Measurements from ENCODE around the gene CAVIN1. TPM values are rescaled to one million over a fixed set of nuclear protein-coding genes. Genes with fewer than 3 reads are reported as not detected.

The CAVIN1 gene
- total and polyA plus RNA-seq, 10 donors = 25.3 to 224 (median 131) TPM

DNA sequence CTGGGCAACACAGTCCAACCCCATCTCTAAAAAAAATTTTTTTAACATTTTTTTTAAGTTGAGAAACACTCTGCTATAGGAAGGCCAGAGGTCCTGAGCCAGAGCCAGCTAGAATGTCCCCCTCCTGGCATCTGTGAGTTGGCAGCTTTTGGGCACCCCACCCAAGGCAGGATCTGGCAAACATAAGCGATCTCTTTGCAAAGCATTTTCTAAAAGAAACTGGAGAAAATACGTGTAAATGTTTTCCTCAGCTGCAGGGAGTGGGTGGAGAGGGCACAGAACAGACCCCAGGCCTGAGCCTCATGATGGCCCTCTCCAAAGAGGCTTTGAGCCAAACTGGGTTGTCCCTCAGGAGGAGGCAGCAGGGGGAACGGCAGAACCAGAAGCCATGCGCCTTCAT, 11.7 kb downstream of the CAVIN1 start:
- 54 to 60% (median 57%) methylated on average over 4 of the region's 4 CpGs for WGBS, 5 donors
- intact Hi-C loops (cut with DNase I; ENCODE audit: low total_unique reads) = no loop called here
- H3K4me3 ChIP-seq = no peak overlapping the region
- peaks cover 39 to 99% (median 78%) of the 10 kb centered on the region in 6 donors for H3K4me1 ChIP-seq
- no peaks in the 10 kb centered on the region for H3K36me3 ChIP-seq
- H3K9me3 ChIP-seq = no peaks in the 10 kb centered on the region
- no peaks in the 10 kb centered on the region for H3K27me3 ChIP-seq (replicated peaks in 1 of 7)
- TF ChIP-seq, protein P1, sequence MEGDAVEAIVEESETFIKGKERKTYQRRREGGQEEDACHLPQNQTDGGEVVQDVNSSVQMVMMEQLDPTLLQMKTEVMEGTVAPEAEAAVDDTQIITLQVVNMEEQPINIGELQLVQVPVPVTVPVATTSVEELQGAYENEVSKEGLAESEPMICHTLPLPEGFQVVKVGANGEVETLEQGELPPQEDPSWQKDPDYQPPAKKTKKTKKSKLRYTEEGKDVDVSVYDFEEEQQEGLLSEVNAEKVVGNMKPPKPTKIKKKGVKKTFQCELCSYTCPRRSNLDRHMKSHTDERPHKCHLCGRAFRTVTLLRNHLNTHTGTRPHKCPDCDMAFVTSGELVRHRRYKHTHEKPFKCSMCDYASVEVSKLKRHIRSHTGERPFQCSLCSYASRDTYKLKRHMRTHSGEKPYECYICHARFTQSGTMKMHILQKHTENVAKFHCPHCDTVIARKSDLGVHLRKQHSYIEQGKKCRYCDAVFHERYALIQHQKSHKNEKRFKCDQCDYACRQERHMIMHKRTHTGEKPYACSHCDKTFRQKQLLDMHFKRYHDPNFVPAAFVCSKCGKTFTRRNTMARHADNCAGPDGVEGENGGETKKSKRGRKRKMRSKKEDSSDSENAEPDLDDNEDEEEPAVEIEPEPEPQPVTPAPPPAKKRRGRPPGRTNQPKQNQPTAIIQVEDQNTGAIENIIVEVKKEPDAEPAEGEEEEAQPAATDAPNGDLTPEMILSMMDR (IDR thresholded peaks at IDR 0.05 in 8 of 11, conservative IDR thresholded peaks at IDR 0.05 in 3 of 11) = no peak
- TF ChIP-seq POLR2A (IDR thresholded peaks at IDR 0.05) = no peak
- TF ChIP-seq POLR2AphosphoS5 (IDR thresholded peaks at IDR 0.05) = peak in 1 of 3 donors; percentile 15
- no peak for DNase-seq
- peak overlapping the region; percentile 13 to 87 (median 76) for H3K27ac ChIP-seq

DNA sequence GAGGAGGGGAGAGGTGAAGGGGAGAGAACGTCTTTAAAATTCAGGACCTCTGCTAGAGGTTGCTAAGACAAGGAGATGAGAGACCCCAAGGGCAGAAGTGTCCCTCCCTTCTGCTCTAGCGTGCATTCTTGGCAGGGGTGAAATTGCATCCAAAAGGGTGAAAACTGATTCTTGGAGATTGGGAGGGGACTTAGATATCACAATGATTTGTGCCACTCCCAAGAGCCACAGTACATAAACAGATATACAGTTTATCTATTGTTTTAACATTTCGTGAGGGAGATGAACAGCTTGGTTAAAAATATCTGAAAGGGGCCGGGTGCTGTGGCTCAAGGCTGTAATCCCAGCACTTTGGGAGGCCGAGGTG, 12.8 kb downstream of the CAVIN1 start:
- no peak for DNase-seq
- Histone ChIP-seq H3K4me1 (peaks cover 35 to 99% (median 76%) of the 10 kb centered on the region in 6 donors), H3K36me3 (peaks cover 0 to 2% (median 0%) of the 10 kb centered on the region in 6 donors), H3K27ac (peak overlapping the region; percentile 24 to 87 (median 76)), H3K27me3 (replicated peaks in 1 of 7) (no peaks in the 10 kb centered on the region), H3K9me3 (no peaks in the 10 kb centered on the region), H3K4me3 (no peak overlapping the region)
- 56 to 82% (median 75%) methylated on average over 5 of the region's 5 CpGs for WGBS, 5 donors
- TF ChIP-seq POLR2A (IDR thresholded peaks at IDR 0.05) = no peak
- no peak for TF ChIP-seq POLR2AphosphoS5 (IDR thresholded peaks at IDR 0.05)
- TF ChIP-seq, protein P1 (IDR thresholded peaks at IDR 0.05 in 8 of 11, conservative IDR thresholded peaks at IDR 0.05 in 3 of 11) = no peak
- intact Hi-C loops (cut with DNase I; ENCODE audit: low total_unique reads) = no loop called here

DNA sequence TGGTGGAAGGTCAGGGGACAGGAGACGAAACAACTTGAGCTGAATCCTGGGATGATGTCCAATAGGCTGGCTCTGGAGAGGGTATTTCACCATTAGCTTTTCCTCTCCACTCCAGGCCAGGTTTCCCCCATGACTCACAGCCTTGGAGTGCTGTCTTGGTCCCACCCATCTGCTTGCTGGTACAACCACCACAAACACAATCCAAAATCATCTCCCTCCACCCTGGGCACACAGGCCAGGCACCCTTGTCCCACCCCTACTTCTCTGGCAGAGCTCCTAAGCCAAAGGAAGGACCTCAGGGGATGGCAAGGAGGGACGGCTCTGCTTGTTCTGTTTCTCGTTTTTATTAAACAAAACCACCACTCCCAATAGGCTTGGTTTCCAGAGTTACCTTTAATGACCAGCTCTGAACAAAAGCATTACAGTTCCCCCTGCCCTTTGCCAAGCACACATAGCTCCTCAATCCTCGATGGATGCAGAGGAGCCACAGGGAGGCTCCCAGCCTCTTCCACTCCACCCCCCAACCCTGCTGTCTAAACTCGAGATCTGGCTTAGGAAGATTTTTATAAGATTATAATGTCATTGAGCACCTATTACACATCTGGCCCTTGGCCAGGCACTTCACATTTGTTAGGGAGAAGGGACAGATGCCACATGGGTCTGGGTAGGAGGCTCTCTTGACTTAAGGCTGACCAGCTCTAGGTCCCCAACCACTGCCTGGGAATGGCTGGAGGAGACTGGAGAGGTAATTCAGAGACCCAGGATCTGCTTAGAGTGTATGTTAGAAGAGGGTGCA, 13.3 kb downstream of the CAVIN1 start:
- Histone ChIP-seq H3K27me3 (replicated peaks in 1 of 7) (no peaks in the 10 kb centered on the region), H3K4me3 (no peak overlapping the region), H3K4me1 (peaks cover 29 to 99% (median 70%) of the 10 kb centered on the region in 6 donors), H3K27ac (peak overlapping the region; percentile 24 to 87 (median 76)), H3K36me3 (peaks cover 0 to 7% (median 3%) of the 10 kb centered on the region in 6 donors), H3K9me3 (no peaks in the 10 kb centered on the region)
- intact Hi-C loops (cut with DNase I; ENCODE audit: low total_unique reads) = loop anchor here (5.0 kb wide), 1 partner anchor 87 kb away; no protein-coding TSS in a partner anchor
- no peak for TF ChIP-seq POLR2AphosphoS5 (IDR thresholded peaks at IDR 0.05)
- no peak for TF ChIP-seq POLR2A (IDR thresholded peaks at IDR 0.05)
- TF ChIP-seq, protein P1 (IDR thresholded peaks at IDR 0.05 in 8 of 11, conservative IDR thresholded peaks at IDR 0.05 in 3 of 11) = no peak
- WGBS, 5 donors = 29 to 45% (median 34%) methylated on average over 4 to 5 of the region's 5 CpGs
- DNase-seq = no peak

DNA sequence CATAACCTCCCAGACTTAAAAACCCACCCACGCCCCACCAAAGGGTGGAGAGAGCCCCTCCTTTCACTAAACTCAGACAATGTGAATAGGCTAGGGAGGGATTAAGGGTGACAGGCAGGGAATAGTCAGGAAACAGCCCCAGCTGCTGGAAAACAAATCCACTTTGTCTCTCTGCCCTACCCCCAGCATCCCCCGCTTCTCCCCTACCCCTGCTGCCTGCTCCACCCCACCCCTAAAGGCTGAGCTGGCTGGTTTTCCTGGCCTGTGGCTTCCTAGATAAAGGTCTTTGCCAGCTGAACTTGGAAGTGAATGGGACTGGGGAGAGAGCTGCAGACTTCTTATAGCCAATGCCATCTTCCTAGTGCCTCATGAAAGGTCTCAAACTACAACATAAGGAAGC, 15.0 kb downstream of the CAVIN1 start:
- DNase-seq = no peak
- TF ChIP-seq POLR2AphosphoS5 (IDR thresholded peaks at IDR 0.05) (no peak), POLR2A (IDR thresholded peaks at IDR 0.05) (no peak)
- TF ChIP-seq, protein P1 (IDR thresholded peaks at IDR 0.05 in 8 of 11, conservative IDR thresholded peaks at IDR 0.05 in 3 of 11) = no peak
- Histone ChIP-seq H3K4me3 (no peak overlapping the region), H3K9me3 (no peaks in the 10 kb centered on the region), H3K27ac (peak overlapping the region in 7 of 8 donors; percentile 72 to 87 (median 80)), H3K27me3 (replicated peaks in 1 of 7) (no peaks in the 10 kb centered on the region), H3K36me3 (peaks cover 0 to 24% (median 11%) of the 10 kb centered on the region in 6 donors), H3K4me1 (peaks cover 24 to 96% (median 62%) of the 10 kb centered on the region in 6 donors)
- intact Hi-C loops (cut with DNase I; ENCODE audit: low total_unique reads) = loop anchor here (5.0 kb wide), 1 partner anchor 86 kb away; no protein-coding TSS in a partner anchor
- WGBS, 5 donors = 51 to 77% (median 72%) methylated on average over 2 of the region's 2 CpGs
